Sigmoid colon (tissue), 7 donors: ENCODE results near the gene DLGAP4. TPM values are rescaled to one million over a fixed set of nuclear protein-coding genes. Genes with fewer than 3 reads are reported as not detected.

Experiments used
- DNase-seq: peaks from one replicate; pipeline ENCODE4 v3.0.0-alpha.2; 2019
- H3K27ac ChIP-seq, 4 donors: fragments of 200-600 bp; sonication (generic); one replicate each; pipeline ENCODE4 v1.5.1; 2016 to 2019; ENCODE audit warnings: mild to moderate bottlenecking in 1 of 4
- H3K27me3 ChIP-seq, 3 donors: fragments of 200-600 bp; sonication (generic); one replicate each; pipeline ENCODE4 v1.5.1; 2019; ENCODE audit warnings: mild to moderate bottlenecking in 1 of 3
- H3K36me3 ChIP-seq, 4 donors: fragments of 200-600 bp; sonication (generic); one replicate each; pipeline ENCODE4 v1.5.1; 2016 to 2019
- H3K4me1 ChIP-seq, 4 donors: fragments of 200-600 bp; sonication (generic); one replicate each; pipeline ENCODE4 v1.5.1; 2017 to 2019
- H3K4me3 ChIP-seq, 4 donors: fragments of 200-600 bp; sonication (generic); one replicate each; pipeline ENCODE4 v1.5.1; 2017 to 2019; ENCODE audit warnings: mild to moderate bottlenecking in 2 of 4, moderate library complexity in 1 of 4
- H3K9me3 ChIP-seq, 4 donors: fragments of 200-600 bp in 3 of 4; sonication (generic) in 3 of 4; one replicate each; pipeline versions ENCODE4 v1.5.1 to v1.6.1; 2013 to 2019
- CTCF ChIP-seq, 4 experiments: fragments of 450-650 bp in 3 of 4; fragments of 200-600 bp in 1 of 4; IDR thresholded peaks; one replicate each; pipeline ENCODE4 v1.5.1; 2016 to 2019; ENCODE audit warnings: antibody characterized with exemption in 4 of 4, mild to moderate bottlenecking in 3 of 4, moderate library complexity in 2 of 4
- EP300 ChIP-seq, 4 donors: sonication (generic); formaldehyde crosslinking; IDR thresholded peaks; one replicate each; pipeline ENCODE4 v1.6.1; 2017; ENCODE audit warnings: antibody characterized with exemption in 4 of 4
- POLR2A ChIP-seq, 2 donors: fragments of 450-650 bp; IDR thresholded peaks; one replicate each; pipeline ENCODE4 v1.6.1; 2016; ENCODE audit warnings: antibody characterized with exemption in 2 of 2, mild to moderate bottlenecking in 2 of 2, moderate library complexity in 2 of 2
- POLR2AphosphoS5 ChIP-seq, 4 donors: sonication (generic); formaldehyde crosslinking; IDR thresholded peaks; one replicate each; pipeline ENCODE4 v1.6.1; 2017; ENCODE audit warnings: antibody characterized with exemption in 4 of 4
- WGBS, 2 donors: extraction: QIAGEN DNeasy Blood & Tissue Kit; methylation state at CpG; one replicate each; pipeline ENCODE4 v1.1.7; 2013; 5-methylcytosine and 5-hydroxymethylcytosine counted together
- intact Hi-C: fragments of 100-400 bp; cut with DNase I; formaldehyde crosslinking; loops from one replicate; pipeline ENCODE4 v1.15.1; 2023
- polyA plus RNA-seq, 3 donors: library from polyadenylated mRNA; stranded (reverse); fragments of 200-250 nt; gene quantifications; one replicate each; pipeline ENCODE4 v1.2.3, GENCODE V29; 2013
- total RNA-seq, 4 donors: library from RNA; depleted of rRNA; stranded (reverse); fragments of >200 nt; gene quantifications; one replicate each; pipeline ENCODE4 v1.1.0, GENCODE V29; 2016
- donor health status: healthy with polysubstance abuse.
- donor health status: Bipolar disorder and iron deficiency.
- donor health status: healthy.

DLGAP4 gene
- total and polyA plus RNA-seq, 7 donors, result 21.0 to 60.7 (median 36.9) TPM

DNA sequence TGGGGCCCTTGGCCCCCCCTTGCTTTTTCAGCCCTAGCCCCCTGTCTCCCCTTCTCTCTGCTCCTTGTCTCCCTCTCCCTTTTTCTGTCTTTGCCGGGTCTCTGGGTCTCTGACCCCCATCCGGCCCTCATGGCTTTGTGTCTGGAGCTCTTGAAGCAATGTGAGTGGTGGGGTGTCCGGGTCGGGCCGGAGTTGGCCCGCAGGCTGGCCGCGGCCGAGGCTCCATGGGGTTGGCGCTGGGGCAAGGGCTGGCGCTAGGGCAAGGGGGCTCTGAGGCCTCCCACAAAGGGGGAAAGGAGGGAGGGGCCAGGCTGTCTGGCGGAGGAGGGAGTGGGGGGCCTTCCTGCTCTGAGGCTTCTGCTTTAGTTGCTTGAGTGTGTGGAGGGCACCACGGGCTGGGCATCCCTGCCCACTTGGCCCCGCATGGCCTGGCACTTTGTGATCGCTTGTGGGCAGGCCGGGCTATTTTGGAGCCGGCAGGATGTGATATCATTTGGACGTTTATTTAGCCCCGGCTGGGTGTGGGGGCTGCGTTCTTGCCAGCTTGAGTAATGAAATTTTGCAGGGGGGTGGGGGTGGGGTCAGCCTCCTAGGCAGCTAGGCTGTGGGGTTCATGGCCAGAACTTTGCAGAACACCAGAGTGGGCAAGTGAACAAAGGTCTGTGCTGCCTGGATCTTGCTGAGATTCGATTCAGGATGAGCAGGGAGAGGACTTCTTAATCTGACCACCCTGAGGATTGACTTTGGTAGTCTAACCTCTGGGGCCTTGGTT is 156.5 kb downstream of the DLGAP4 start:
- DNase-seq, result peak; percentile 88
- Histone ChIP-seq H3K4me1 (peaks cover 0 to 59% (median 55%) of the 10 kb centered on the region in 4 donors), H3K27ac (peak overlapping the region; percentile 93 to 99 (median 98)), H3K9me3 (no peaks in the 10 kb centered on the region), H3K4me3 (peak overlapping the region; percentile 65 to 88 (median 81)), H3K36me3 (no peaks in the 10 kb centered on the region), H3K27me3 (no peaks in the 10 kb centered on the region)
- WGBS, 2 donors, result 4% methylated on average over 21 of the region's 21 CpGs
- intact Hi-C loops, result loop anchor here (2.0 to 10.0 kb wide), 3 partner anchors 78 to 402 kb away; partner anchors contain the start of genes MYL9 and NDRG3
- peak in 1 of 2 donors; percentile 28 for TF ChIP-seq POLR2A (IDR thresholded peaks at IDR 0.05)
- no peak for TF ChIP-seq CTCF (IDR thresholded peaks at IDR 0.05)
- peak; percentile 64 to 89 (median 84) for TF ChIP-seq POLR2AphosphoS5 (IDR thresholded peaks at IDR 0.05)
- TF ChIP-seq EP300 (IDR thresholded peaks at IDR 0.05), result no peak

DNA sequence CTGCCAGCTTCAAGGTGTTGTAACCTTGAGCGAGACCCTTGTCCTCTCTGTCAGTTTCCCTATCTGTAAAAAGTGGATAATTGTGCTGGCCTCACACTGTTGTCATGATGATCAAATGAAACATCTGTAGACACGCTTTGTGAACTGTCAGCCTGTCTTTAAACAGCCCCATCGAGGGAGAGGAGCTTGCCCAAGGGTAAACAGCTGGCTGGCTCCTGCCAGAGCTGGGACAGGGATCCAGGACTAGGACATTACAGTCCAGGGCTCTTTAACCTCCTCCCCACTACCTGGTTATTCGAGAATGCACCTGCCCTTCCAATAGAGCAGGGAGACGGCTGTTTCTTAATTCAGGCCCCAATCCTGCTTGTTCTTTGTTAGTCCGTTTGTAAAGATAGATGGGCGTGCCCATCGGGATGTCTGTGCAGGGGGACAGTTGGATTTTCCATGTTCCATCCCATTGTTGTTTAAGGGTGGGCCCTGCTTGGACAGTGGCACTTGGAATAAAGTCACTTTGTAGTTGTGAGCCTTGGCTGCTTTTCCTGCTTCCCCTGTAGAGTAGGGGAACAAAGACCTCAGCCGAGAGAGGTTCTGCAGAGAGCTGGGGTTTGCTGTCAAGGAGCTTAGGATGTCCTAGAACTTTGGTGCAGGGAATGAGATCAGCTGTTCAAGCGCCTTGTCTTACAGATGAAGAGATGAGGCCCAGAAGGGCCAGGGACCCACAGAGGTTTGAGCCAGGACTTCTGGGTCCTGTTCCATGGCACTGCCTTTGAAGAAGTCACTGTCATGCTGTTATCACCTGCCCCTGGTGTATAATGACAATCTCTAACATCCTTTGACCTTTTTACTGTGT is 157.3 kb downstream of the DLGAP4 start:
- H3K4me3 ChIP-seq, result peak overlapping the region; percentile 65 to 88 (median 81)
- no peaks in the 10 kb centered on the region for H3K9me3 ChIP-seq
- WGBS, 2 donors, result 34 to 56% methylated on average over 10 of the region's 10 CpGs
- H3K27me3 ChIP-seq, result no peaks in the 10 kb centered on the region
- TF ChIP-seq POLR2AphosphoS5 (IDR thresholded peaks at IDR 0.05) (no peak), POLR2A (IDR thresholded peaks at IDR 0.05) (no peak), EP300 (IDR thresholded peaks at IDR 0.05) (no peak), CTCF (IDR thresholded peaks at IDR 0.05) (no peak)
- intact Hi-C loops, result loop anchor here (2.0 to 10.0 kb wide), 3 partner anchors 77 to 401 kb away; partner anchors contain the start of genes MYL9 and NDRG3
- H3K27ac ChIP-seq, result peak overlapping the region; percentile 93 to 99 (median 98)
- H3K4me1 ChIP-seq, result peaks cover 0 to 67% (median 63%) of the 10 kb centered on the region in 4 donors
- no peak for DNase-seq
- H3K36me3 ChIP-seq, result no peaks in the 10 kb centered on the region

DNA sequence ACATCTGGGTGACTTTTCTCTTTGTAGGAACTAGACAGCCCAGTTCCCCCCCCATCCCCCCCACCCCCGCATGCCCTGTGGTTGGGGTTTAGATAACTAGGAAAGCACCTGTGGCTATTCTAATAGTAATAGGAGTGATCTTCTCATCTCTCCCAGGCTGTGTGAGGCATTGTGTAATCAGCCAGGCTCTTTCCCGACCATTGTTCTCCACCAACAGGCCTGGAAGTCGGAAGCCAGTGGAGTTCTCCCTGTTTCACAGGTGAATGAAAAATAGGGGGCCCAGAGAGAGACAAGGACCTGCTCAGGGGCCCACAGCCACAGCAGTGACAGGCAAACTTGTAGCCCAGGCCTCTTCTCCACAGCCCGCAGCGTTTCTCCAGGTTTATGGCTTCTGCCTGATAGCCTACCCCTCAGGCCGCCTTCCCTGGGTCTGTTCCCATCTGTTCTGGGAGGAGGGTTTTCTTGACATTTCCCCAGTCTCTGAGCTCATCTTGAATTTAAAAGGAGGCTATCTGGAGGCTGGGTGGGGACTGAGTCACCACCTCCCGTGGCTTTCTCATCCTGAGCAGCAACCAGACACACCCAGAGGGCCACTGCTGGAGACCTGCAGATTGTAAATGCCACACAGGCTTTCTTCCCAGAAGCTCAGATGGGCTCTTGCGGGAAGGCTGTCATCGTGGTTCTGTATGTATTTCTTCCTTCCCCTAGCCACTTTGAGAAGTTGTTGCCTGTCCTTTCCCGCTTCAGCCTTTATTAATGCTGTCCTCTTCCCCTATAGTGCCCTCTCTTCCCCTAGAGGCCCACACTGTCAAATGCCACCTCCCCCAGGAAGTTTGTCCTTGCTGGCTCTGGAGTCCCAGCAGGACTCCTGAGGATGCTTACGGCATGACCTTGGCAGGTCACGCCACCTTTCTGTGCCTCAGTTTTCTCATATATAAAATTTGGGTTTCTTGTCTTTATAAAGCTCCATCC is 159.3 kb downstream of the DLGAP4 start:
- DNase-seq, result peak; percentile 86
- H3K4me1 ChIP-seq, result peaks cover 0 to 86% (median 81%) of the 10 kb centered on the region in 4 donors
- no peaks in the 10 kb centered on the region for H3K27me3 ChIP-seq
- H3K4me3 ChIP-seq, result peak overlapping the region in 2 of 4 donors; percentile 7 to 13
- H3K27ac ChIP-seq, result peak overlapping the region; percentile 93 to 99 (median 98)
- intact Hi-C loops, result loop anchor here (10.0 kb wide), 2 partner anchors 279 to 399 kb away; partner anchors contain the start of gene NDRG3
- TF ChIP-seq CTCF (IDR thresholded peaks at IDR 0.05), result no peak
- peak in 2 of 4 donors; percentile 38 to 59 for TF ChIP-seq POLR2AphosphoS5 (IDR thresholded peaks at IDR 0.05)
- no peaks in the 10 kb centered on the region for H3K9me3 ChIP-seq
- H3K36me3 ChIP-seq, result no peaks in the 10 kb centered on the region
- WGBS, 2 donors, result 23 to 52% methylated on average over 12 of the region's 12 CpGs

- WGBS, 2 donors, result 36 to 60% methylated on average over 3 of the region's 3 CpGs
- no peaks in the 10 kb centered on the region for H3K9me3 ChIP-seq
- TF ChIP-seq EP300 (IDR thresholded peaks at IDR 0.05) (no peak), POLR2A (IDR thresholded peaks at IDR 0.05) (no peak), CTCF (IDR thresholded peaks at IDR 0.05) (no peak)
- no peak for DNase-seq
- H3K4me1 ChIP-seq, result peaks cover 0 to 90% (median 83%) of the 10 kb centered on the region in 4 donors
- H3K4me3 ChIP-seq, result peak overlapping the region in 1 of 4 donors; percentile 7
- intact Hi-C loops, result loop anchor here (10.0 kb wide), 2 partner anchors 279 to 399 kb away; partner anchors contain the start of gene NDRG3
- no peaks in the 10 kb centered on the region for H3K27me3 ChIP-seq
- no peaks in the 10 kb centered on the region for H3K36me3 ChIP-seq
- peak overlapping the region; percentile 93 to 99 (median 98) for H3K27ac ChIP-seq
Measured at GRCh38 chr20:36466089-36466488, 159.9 kb downstream of the DLGAP4 start.
